GM23338 (cell line): ENCODE results near the gene TMED8. TPM values are rescaled to one million over a fixed set of nuclear protein-coding genes. Genes with fewer than 3 reads are reported as not detected.
A peak's percentile ranks its signal among the peaks of the same experiment; 100 is the strongest.

ENCODE experiments used
- ATAC-seq: fragments of 200-7000 bp; cut with Tn5 transposase; 3 replicates; pipeline ENCODE4 v1.9.1; 2020
- DNase-seq: peaks from one replicate; pipeline ENCODE4 v3.0.0-alpha.2; 2015; ENCODE audit warnings: low spot score
- H2AFZ ChIP-seq: fragments of 200-600 bp; sonication (generic); 2 replicates; pipeline ENCODE4 v1.8.0; 2016; ENCODE audit warnings: antibody characterized with exemption, mild to moderate bottlenecking, moderate library complexity
- H3F3A ChIP-seq: fragments of 200-600 bp; sonication (generic); replicated peaks from 2 replicates; pipeline ENCODE4 v1.8.0; 2017; ENCODE audit warnings: antibody characterized with exemption, mixed run types, low read depth
- H3K27ac ChIP-seq: fragments of 200-600 bp; sonication (generic); 2 replicates; pipeline ENCODE4 v1.6.1; 2016; ENCODE audit warnings: low read depth
- H3K27me3 ChIP-seq: fragments of 200-600 bp; sonication (generic); 2 replicates; pipeline ENCODE4 v1.8.0; 2016; ENCODE audit warnings: mild to moderate bottlenecking, mixed run types, moderate library complexity; ENCODE audit not compliant: insufficient read depth
- H3K36me3 ChIP-seq: fragments of 200-600 bp; sonication (generic); 2 replicates; pipeline ENCODE4 v1.8.0; 2016; ENCODE audit warnings: mild to moderate bottlenecking; ENCODE audit not compliant: insufficient read depth
- H3K4me1 ChIP-seq: fragments of 200-600 bp; sonication (generic); 2 replicates; pipeline ENCODE4 v1.8.0; 2016; ENCODE audit warnings: mild to moderate bottlenecking, moderate library complexity; ENCODE audit not compliant: insufficient read depth
- H3K4me2 ChIP-seq: fragments of 200-600 bp; sonication (generic); 2 replicates; pipeline ENCODE4 v1.7.1; 2017; ENCODE audit warnings: mixed run types
- H3K4me3 ChIP-seq: fragments of 200-600 bp; sonication (generic); 2 replicates; pipeline ENCODE4 v1.6.1; 2016; ENCODE audit warnings: mixed run types
- H3K79me2 ChIP-seq: fragments of 200-600 bp; sonication (generic); replicated peaks from 2 replicates; pipeline ENCODE4 v1.8.0; 2017; ENCODE audit warnings: mild to moderate bottlenecking; ENCODE audit not compliant: insufficient read depth
- H3K9me2 ChIP-seq: fragments of 200-600 bp; sonication (generic); 2 replicates; pipeline ENCODE4 v1.8.0; 2017; ENCODE audit not compliant: insufficient read depth
- H4K20me1 ChIP-seq: fragments of 200-600 bp; sonication (generic); replicated peaks from 2 replicates; pipeline ENCODE4 v1.8.0; 2017; ENCODE audit warnings: mild to moderate bottlenecking; ENCODE audit not compliant: insufficient read depth
- H3K27ac Mint-ChIP-seq: 2 replicates; pipeline ENCODE4 v1.8.0; 2020; ENCODE audit warnings: inconsistent platforms, mild to moderate bottlenecking, moderate library complexity, mixed read lengths
- H3K27me3 Mint-ChIP-seq: 3 replicates; pipeline ENCODE4 v1.8.0; 2022; ENCODE audit warnings: low read depth, mild to moderate bottlenecking, moderate library complexity, mixed read lengths, inconsistent platforms; ENCODE audit not compliant: insufficient read depth, poor library complexity
- H3K36me3 Mint-ChIP-seq: 3 replicates; pipeline ENCODE4 v1.8.0; 2021; ENCODE audit warnings: low read depth, mild to moderate bottlenecking, inconsistent platforms, moderate library complexity, mixed read lengths
- H3K4me1 Mint-ChIP-seq: 3 replicates; pipeline ENCODE4 v1.8.0; 2020; ENCODE audit warnings: mild to moderate bottlenecking, inconsistent platforms, mixed read lengths
- H3K4me3 Mint-ChIP-seq: 3 replicates; pipeline ENCODE4 v1.8.0; 2021; ENCODE audit warnings: moderate library complexity, mild to moderate bottlenecking, inconsistent platforms, mixed read lengths
- H3K9me3 Mint-ChIP-seq: 3 replicates; pipeline ENCODE4 v1.8.0; 2020; ENCODE audit warnings: moderate library complexity, mild to moderate bottlenecking, inconsistent platforms, mixed read lengths
- CREB1 ChIP-seq: fragments of 250-450 bp; sonication (Bioruptor Pico); IDR thresholded peaks from 2 replicates; pipeline ENCODE4 v1.5.0; 2020; ENCODE audit warnings: low read depth, mild to moderate bottlenecking, moderate library complexity
- EZH2phosphoT487 ChIP-seq: fragments of 200-600 bp; sonication (generic); IDR thresholded peaks from one replicate; pipeline ENCODE4 v1.8.1; 2018; ENCODE audit warnings: antibody characterized with exemption; ENCODE audit not compliant: unreplicated experiment
- JUNB ChIP-seq: IDR thresholded peaks from one replicate; pipeline ENCODE4 v1.6.1; 2016; ENCODE audit warnings: antibody characterized with exemption; ENCODE audit not compliant: unreplicated experiment
- POLR2AphosphoS5 ChIP-seq: IDR thresholded peaks from 2 replicates; pipeline ENCODE4 v1.6.1; 2016; ENCODE audit warnings: antibody characterized with exemption, low read depth
- STAT1 ChIP-seq: IDR thresholded peaks from one replicate; pipeline ENCODE4 v1.6.1; 2016; ENCODE audit warnings: antibody characterized with exemption; ENCODE audit not compliant: unreplicated experiment
- ZNF114 ChIP-seq: fragments of 250-450 bp; sonication (Bioruptor Pico); IDR thresholded peaks from 2 replicates; pipeline ENCODE4 v1.5.0; 2020; ENCODE audit warnings: mild to moderate bottlenecking, moderate library complexity
- ZNF331 ChIP-seq: fragments of 250-450 bp; sonication (Bioruptor Pico); IDR thresholded peaks from 2 replicates; pipeline ENCODE4 v1.5.0; 2020; ENCODE audit warnings: low read depth, mild to moderate bottlenecking, moderate library complexity
- polyA plus RNA-seq: library from polyadenylated mRNA; unstranded; fragments of >200 nt; fragmentation: Nextera tagmentation; extraction: Ambion mirVana; gene quantifications from 2 replicates; pipeline ENCODE4 v1.2.1, GENCODE V29; 2016
- total RNA-seq: library from RNA; depleted of rRNA; stranded (reverse); fragments of >200 nt; shearing (Covaris generic); gene quantifications from 2 replicates; pipeline ENCODE4 v1.2.3, GENCODE V29; 2014
- TF ChIP-seq, protein P1 (sequence below): fragments of 250-450 bp; sonication (Bioruptor Pico); IDR thresholded peaks from 2 replicates; pipeline ENCODE4 v1.5.0; 2020; ENCODE audit warnings: mild to moderate bottlenecking, moderate library complexity
- TF ChIP-seq, protein P2 (sequence below), 2 experiments: fragments of 200-600 bp in 1 of 2; sonication (generic) in 1 of 2; conservative IDR thresholded peaks; 2 replicates each; pipeline versions ENCODE4 v1.5.1 to v1.6.1; 2016 to 2017; ENCODE audit warnings: antibody characterized with exemption in 2 of 2, low read depth in 2 of 2, mild to moderate bottlenecking in 2 of 2, moderate library complexity in 1 of 2

The TMED8 gene
- total and polyA plus RNA-seq, 2 experiments from 2014 or later = 4.3 to 13.8 TPM

DNA sequence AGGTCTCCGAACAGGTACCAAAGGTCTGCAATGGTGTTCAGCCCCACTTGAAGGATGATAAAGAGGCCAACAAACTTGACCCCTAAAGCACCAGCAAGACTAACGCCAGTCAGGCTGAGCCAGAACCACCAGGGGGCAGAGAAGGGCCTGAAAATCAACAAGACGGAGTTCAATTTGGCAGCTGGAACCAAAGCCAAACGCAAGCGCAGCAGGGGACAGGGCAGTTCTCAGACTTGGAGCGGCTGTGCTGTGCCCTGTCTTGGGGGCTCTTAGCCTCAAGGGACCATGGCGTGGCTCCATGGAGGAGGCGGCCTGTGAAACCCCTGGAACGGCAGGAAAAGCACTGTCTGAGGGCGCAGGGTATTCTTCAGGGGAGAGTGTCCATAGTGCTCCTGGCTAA, 75.8 kb downstream of the TMED8 start:
- H3K27ac ChIP-seq = no peak overlapping the region
- H3F3A ChIP-seq = no peaks in the 10 kb centered on the region; the same call in 1 of the 2 replicates
- Mint-ChIP-seq H3K4me3 (no peak overlapping the region), H3K27ac (no peak overlapping the region), H3K9me3 (no peaks in the 10 kb centered on the region; the same call in 2 of the 3 replicates), H3K4me1 (peaks cover 2% of the 10 kb centered on the region; the same call in 1 of the 3 replicates), H3K36me3 (peaks cover 16% of the 10 kb centered on the region), H3K27me3 (peaks cover 1% of the 10 kb centered on the region)
- H3K36me3 ChIP-seq = no peaks in the 10 kb centered on the region; the same call in 1 of the 2 replicates
- DNase-seq (peak; percentile 97), ATAC-seq (peak; percentile 94)
- no peak overlapping the region for H3K4me2 ChIP-seq
- H3K79me2 ChIP-seq = no peaks in the 10 kb centered on the region
- H3K9me2 ChIP-seq = no peaks in the 10 kb centered on the region
- H2AFZ ChIP-seq = no peak overlapping the region
- TF ChIP-seq POLR2AphosphoS5 = no peak
- no peak for TF ChIP-seq ZNF114 (CRISPR knock-in tag)
- no peak for TF ChIP-seq EZH2phosphoT487
- no peak for TF ChIP-seq STAT1
- TF ChIP-seq JUNB = no peak
- TF ChIP-seq, protein P1, sequence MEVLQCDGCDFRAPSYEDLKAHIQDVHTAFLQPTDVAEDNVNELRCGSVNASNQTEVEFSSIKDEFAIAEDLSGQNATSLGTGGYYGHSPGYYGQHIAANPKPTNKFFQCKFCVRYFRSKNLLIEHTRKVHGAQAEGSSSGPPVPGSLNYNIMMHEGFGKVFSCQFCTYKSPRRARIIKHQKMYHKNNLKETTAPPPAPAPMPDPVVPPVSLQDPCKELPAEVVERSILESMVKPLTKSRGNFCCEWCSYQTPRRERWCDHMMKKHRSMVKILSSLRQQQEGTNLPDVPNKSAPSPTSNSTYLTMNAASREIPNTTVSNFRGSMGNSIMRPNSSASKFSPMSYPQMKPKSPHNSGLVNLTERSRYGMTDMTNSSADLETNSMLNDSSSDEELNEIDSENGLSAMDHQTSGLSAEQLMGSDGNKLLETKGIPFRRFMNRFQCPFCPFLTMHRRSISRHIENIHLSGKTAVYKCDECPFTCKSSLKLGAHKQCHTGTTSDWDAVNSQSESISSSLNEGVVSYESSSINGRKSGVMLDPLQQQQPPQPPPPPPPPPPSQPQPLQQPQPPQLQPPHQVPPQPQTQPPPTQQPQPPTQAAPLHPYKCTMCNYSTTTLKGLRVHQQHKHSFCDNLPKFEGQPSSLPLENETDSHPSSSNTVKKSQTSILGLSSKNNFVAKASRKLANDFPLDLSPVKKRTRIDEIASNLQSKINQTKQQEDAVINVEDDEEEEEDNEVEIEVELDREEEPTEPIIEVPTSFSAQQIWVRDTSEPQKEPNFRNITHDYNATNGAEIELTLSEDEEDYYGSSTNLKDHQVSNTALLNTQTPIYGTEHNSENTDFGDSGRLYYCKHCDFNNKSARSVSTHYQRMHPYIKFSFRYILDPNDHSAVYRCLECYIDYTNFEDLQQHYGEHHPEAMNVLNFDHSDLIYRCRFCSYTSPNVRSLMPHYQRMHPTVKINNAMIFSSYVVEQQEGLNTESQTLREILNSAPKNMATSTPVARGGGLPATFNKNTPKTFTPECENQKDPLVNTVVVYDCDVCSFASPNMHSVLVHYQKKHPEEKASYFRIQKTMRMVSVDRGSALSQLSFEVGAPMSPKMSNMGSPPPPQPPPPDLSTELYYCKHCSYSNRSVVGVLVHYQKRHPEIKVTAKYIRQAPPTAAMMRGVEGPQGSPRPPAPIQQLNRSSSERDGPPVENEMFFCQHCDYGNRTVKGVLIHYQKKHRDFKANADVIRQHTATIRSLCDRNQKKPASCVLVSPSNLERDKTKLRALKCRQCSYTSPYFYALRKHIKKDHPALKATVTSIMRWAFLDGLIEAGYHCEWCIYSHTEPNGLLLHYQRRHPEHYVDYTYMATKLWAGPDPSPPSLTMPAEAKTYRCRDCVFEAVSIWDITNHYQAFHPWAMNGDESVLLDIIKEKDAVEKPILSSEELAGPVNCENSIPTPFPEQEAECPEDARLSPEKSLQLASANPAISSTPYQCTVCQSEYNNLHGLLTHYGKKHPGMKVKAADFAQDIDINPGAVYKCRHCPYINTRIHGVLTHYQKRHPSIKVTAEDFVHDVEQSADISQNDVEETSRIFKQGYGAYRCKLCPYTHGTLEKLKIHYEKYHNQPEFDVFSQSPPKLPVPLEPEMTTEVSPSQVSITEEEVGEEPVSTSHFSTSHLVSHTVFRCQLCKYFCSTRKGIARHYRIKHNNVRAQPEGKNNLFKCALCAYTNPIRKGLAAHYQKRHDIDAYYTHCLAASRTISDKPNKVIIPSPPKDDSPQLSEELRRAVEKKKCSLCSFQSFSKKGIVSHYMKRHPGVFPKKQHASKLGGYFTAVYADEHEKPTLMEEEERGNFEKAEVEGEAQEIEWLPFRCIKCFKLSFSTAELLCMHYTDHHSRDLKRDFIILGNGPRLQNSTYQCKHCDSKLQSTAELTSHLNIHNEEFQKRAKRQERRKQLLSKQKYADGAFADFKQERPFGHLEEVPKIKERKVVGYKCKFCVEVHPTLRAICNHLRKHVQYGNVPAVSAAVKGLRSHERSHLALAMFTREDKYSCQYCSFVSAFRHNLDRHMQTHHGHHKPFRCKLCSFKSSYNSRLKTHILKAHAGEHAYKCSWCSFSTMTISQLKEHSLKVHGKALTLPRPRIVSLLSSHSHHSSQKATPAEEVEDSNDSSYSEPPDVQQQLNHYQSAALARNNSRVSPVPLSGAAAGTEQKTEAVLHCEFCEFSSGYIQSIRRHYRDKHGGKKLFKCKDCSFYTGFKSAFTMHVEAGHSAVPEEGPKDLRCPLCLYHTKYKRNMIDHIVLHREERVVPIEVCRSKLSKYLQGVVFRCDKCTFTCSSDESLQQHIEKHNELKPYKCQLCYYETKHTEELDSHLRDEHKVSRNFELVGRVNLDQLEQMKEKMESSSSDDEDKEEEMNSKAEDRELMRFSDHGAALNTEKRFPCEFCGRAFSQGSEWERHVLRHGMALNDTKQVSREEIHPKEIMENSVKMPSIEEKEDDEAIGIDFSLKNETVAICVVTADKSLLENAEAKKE (CRISPR knock-in tag) = no peak
- TF ChIP-seq, protein P2, sequence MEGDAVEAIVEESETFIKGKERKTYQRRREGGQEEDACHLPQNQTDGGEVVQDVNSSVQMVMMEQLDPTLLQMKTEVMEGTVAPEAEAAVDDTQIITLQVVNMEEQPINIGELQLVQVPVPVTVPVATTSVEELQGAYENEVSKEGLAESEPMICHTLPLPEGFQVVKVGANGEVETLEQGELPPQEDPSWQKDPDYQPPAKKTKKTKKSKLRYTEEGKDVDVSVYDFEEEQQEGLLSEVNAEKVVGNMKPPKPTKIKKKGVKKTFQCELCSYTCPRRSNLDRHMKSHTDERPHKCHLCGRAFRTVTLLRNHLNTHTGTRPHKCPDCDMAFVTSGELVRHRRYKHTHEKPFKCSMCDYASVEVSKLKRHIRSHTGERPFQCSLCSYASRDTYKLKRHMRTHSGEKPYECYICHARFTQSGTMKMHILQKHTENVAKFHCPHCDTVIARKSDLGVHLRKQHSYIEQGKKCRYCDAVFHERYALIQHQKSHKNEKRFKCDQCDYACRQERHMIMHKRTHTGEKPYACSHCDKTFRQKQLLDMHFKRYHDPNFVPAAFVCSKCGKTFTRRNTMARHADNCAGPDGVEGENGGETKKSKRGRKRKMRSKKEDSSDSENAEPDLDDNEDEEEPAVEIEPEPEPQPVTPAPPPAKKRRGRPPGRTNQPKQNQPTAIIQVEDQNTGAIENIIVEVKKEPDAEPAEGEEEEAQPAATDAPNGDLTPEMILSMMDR (conservative IDR thresholded peaks at IDR 0.05; ENCODE audit: low read depth in 2 of 2) = peak; percentile 94 to 97
- TF ChIP-seq ZNF331 (CRISPR knock-in tag) = no peak
- no peak for TF ChIP-seq CREB1 (CRISPR knock-in tag)
- no peak overlapping the region for H3K4me3 ChIP-seq
- H3K4me1 ChIP-seq = no peaks in the 10 kb centered on the region
- no peaks in the 10 kb centered on the region; the same call in 1 of the 2 replicates for H4K20me1 ChIP-seq
- H3K27me3 ChIP-seq = no peaks in the 10 kb centered on the region
